HCT116 (cell line): ENCODE results near the gene SAA1. TPM values are rescaled to one million over a fixed set of nuclear protein-coding genes. Genes with fewer than 3 reads are reported as not detected.

Source experiments
- ATAC-seq: fragments of 200-7000 bp; cut with Tn5 transposase; 2 replicates; pipeline ENCODE4 v1.9.1; 2020; ENCODE audit warnings: mild to moderate bottlenecking, moderate library complexity
- BruUV-seq: library from RNA; stranded (reverse); fragments of 400-500 nt; replicated peaks from 2 replicates; lab custom pipeline; 2021; lab: Mats Ljungman, UMichigan
- CTCF ChIA-PET: fragments of 300-600 bp; sonication (Branson Sonifier 250); formaldehyde crosslinking; loops from one replicate; lab custom pipeline; 2021; ENCODE audit warnings: antibody characterized with exemption; lab: Charles Lee
- POLR2A ChIA-PET: fragments of 300-600, 350-600 bp; sonication (Branson Sonifier 250); formaldehyde crosslinking; loops from one replicate; lab custom pipeline; 2021; ENCODE audit warnings: antibody characterized with exemption; lab: Charles Lee
- RAD21 ChIA-PET, 2 experiments: fragments of 300-600 bp; sonication (Branson Sonifier 250); formaldehyde crosslinking; loops; one replicate each; lab custom pipeline; 2023; ENCODE audit warnings: low total read pairs in 2 of 2; ENCODE audit not compliant: uncharacterized antibody in 2 of 2, unreplicated experiment in 2 of 2, low non-redundant PET in 1 of 2; lab: Charles Lee
- DNase-seq: peaks from one replicate; pipeline ENCODE4 v3.0.0-alpha.2; 2010; ENCODE audit warnings: low read depth, low spot score
- H2AFZ ChIP-seq: fragments of 200-600 bp; shearing (Covaris generic), sonication (generic); 2 replicates; pipeline ENCODE4 v1.6.1; 2017; ENCODE audit warnings: low read depth, mixed run types, mixed read lengths, antibody characterized with exemption, low read length; ENCODE audit not compliant: poor library complexity, severe bottlenecking
- H3K27ac ChIP-seq: 2 replicates; pipeline ENCODE4 v1.5.1; 2012; ENCODE audit warnings: low read depth, low read length
- H3K27me3 ChIP-seq: fragments of 200-600 bp; sonication (generic); 2 replicates; pipeline ENCODE4 v1.6.1; 2016; ENCODE audit warnings: mixed run types, low read length, mixed read lengths; ENCODE audit not compliant: insufficient read depth
- H3K36me3 ChIP-seq, 2 experiments: fragments of 200-500 bp in 1 of 2; fragments of 200-600 bp in 1 of 2; sonication (Bioruptor generic) in 1 of 2; sonication (generic) in 1 of 2; 2 replicates each; pipeline versions ENCODE4 v1.5.1 to v1.6.1; 2014 to 2016; ENCODE audit warnings: low read length in 2 of 2, inconsistent platforms in 1 of 2, mixed read lengths in 1 of 2, mixed run types in 1 of 2; ENCODE audit not compliant: insufficient read depth in 2 of 2, control insufficient read depth in 1 of 2
- H3K4me1 ChIP-seq, 2 experiments: fragments of 200-600 bp in 1 of 2; sonication (generic) in 1 of 2; 2 replicates each; pipeline versions ENCODE4 v1.5.1 to v1.6.1; 2012 to 2017; ENCODE audit warnings: low read length in 2 of 2, inconsistent platforms in 1 of 2, mild to moderate bottlenecking in 1 of 2, mixed read lengths in 1 of 2, mixed run types in 1 of 2, moderate library complexity in 1 of 2; ENCODE audit not compliant: insufficient read depth in 2 of 2, control insufficient read depth in 1 of 2
- H3K4me2 ChIP-seq: fragments of 200-600 bp; sonication (generic); 2 replicates; pipeline ENCODE4 v1.6.1; 2017; ENCODE audit warnings: mixed run types, low read length, mixed read lengths
- H3K4me3 ChIP-seq, 2 experiments: fragments of 200-600 bp in 1 of 2; sonication (generic) in 1 of 2; replicated peaks in 1 of 2; 2 replicates each; pipeline ENCODE4 v1.5.1; 2011 to 2016; ENCODE audit warnings: low read length in 2 of 2, control low read depth in 1 of 2, low read depth in 1 of 2, mild to moderate bottlenecking in 1 of 2, mixed read lengths in 1 of 2, mixed run types in 1 of 2
- H3K79me2 ChIP-seq: fragments of 200-600 bp; sonication (generic); 2 replicates; pipeline ENCODE4 v1.6.1; 2017; ENCODE audit warnings: mild to moderate bottlenecking, mixed run types, low read length, moderate library complexity, mixed read lengths; ENCODE audit not compliant: insufficient read depth
- H3K9ac ChIP-seq: fragments of 200-600 bp; sonication (generic); 2 replicates; pipeline ENCODE4 v1.6.1; 2016; ENCODE audit warnings: low read length, mixed read lengths
- H3K9me2 ChIP-seq: fragments of 200-600 bp; sonication (generic), shearing (Covaris generic); 2 replicates; pipeline ENCODE4 v1.6.1; 2017; ENCODE audit warnings: mixed run types, mild to moderate bottlenecking, moderate library complexity; ENCODE audit not compliant: insufficient read depth
- H3K9me3 ChIP-seq, 2 experiments: fragments of 200-500 bp in 1 of 2; fragments of 200-600 bp in 1 of 2; sonication (Bioruptor generic) in 1 of 2; sonication (generic) in 1 of 2; 2 replicates each; pipeline ENCODE4 v1.6.1; 2014 to 2017; ENCODE audit warnings: low read length in 2 of 2, mixed read lengths in 2 of 2, inconsistent platforms in 1 of 2, low read depth in 1 of 2, mild to moderate bottlenecking in 1 of 2, mixed run types in 1 of 2, moderate library complexity in 1 of 2; ENCODE audit not compliant: control insufficient read depth in 1 of 2, insufficient read depth in 1 of 2
- H4K20me1 ChIP-seq: fragments of 200-600 bp; sonication (generic), shearing (Covaris generic); 2 replicates; pipeline ENCODE4 v1.6.1; 2017; ENCODE audit warnings: mixed run types, mild to moderate bottlenecking, moderate library complexity; ENCODE audit not compliant: insufficient read depth
- CBX3 ChIP-seq: IDR thresholded peaks from 2 replicates; pipeline ENCODE4 v1.6.1; 2012; ENCODE audit warnings: low read depth
- EZH2 ChIP-seq: fragments of 200-600 bp; sonication (generic); IDR thresholded peaks from 2 replicates; pipeline ENCODE4 v1.6.1; 2017; ENCODE audit warnings: antibody characterized with exemption, mixed run types
- FOSL1 ChIP-seq: IDR thresholded peaks from 2 replicates; pipeline ENCODE4 v1.6.1; 2012; ENCODE audit warnings: low read depth
- JUND ChIP-seq: IDR thresholded peaks from 2 replicates; pipeline ENCODE4 v1.6.1; 2012
- POLR2A ChIP-seq: IDR thresholded peaks from 2 replicates; pipeline ENCODE4 v1.7.0; 2011; ENCODE audit warnings: borderline replicate concordance; ENCODE audit not compliant: insufficient read depth, insufficient read length; ENCODE audit errors: extremely low read depth
- REST ChIP-seq: IDR thresholded peaks from 2 replicates; pipeline ENCODE4 v1.6.1; 2012; ENCODE audit warnings: low read depth
- SRF ChIP-seq: IDR thresholded peaks from 2 replicates; pipeline ENCODE4 v1.6.1; 2012; ENCODE audit warnings: low read depth
- YY1 ChIP-seq: IDR thresholded peaks from 2 replicates; pipeline ENCODE4 v1.6.1; 2011; ENCODE audit warnings: low read length, low read depth, moderate library complexity, mild to moderate bottlenecking; ENCODE audit not compliant: insufficient replicate concordance; ENCODE audit errors: extremely low read depth
- ZFX ChIP-seq: fragments of 450-650 bp; IDR thresholded peaks from 2 replicates; pipeline ENCODE4 v1.6.1; 2017
- ZNF274 ChIP-seq: fragments of 200-500 bp; sonication (Bioruptor generic); IDR thresholded peaks from 2 replicates; pipeline ENCODE4 v1.6.1; 2014; ENCODE audit warnings: mild to moderate bottlenecking, low read depth, low read length, inconsistent platforms
- intact Hi-C: fragments of 100-400 bp; cut with micrococcal nuclease; formaldehyde crosslinking; loops from 2 replicates; pipeline ENCODE4 v1.10.0; 2022
- total RNA-seq: library from RNA; stranded (reverse); gene quantifications from one replicate; pipeline ENCODE4 v1.2.1, GENCODE V29; 2021; ENCODE audit not compliant: unreplicated experiment
- TF ChIP-seq, protein P1 (sequence below): IDR thresholded peaks from 2 replicates; pipeline ENCODE4 v1.6.1; 2012
- TF ChIP-seq, protein P2 (sequence below): IDR thresholded peaks from 2 replicates; pipeline ENCODE4 v1.6.1; 2012
- TF ChIP-seq, protein P3 (sequence below): IDR thresholded peaks from 2 replicates; pipeline ENCODE4 v1.6.1; 2011; ENCODE audit warnings: mild to moderate bottlenecking, low read length, moderate library complexity; ENCODE audit not compliant: insufficient replicate concordance; ENCODE audit errors: extremely low read depth

SAA1 gene
- total RNA-seq, 1 experiment from 2014 or later, result 8.6 TPM

DNA sequence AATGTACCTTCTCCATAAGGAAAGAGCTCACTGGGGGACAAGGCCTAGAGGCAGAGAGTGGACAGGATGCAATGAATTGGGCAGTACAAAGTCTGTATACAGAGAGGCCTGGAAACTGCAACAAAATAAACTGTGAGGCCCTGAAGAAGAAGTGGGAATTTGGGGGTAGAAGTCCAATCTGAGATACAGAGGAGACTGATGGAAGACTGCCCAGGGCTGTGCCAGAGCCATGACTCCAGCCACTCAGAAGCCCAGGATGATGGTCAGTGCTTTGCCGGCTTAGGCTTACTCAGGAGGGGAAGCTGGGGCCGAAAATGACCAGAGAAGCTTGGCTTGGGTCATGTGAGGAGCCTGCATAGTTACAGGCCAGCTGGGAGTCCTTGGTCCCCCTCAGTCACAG is 35.2 kb upstream of the SAA1 start:
- ChIA-PET POLR2A (no interaction called here), RAD21 (no interaction called here), CTCF (interaction anchor here (1.2 kb wide), 1 partner anchor 13 kb away, joined by 6 read pairs; no protein-coding TSS in a partner anchor)
- no peaks in the 10 kb centered on the region for H3K4me1 ChIP-seq
- H3K79me2 ChIP-seq, result no peaks in the 10 kb centered on the region
- no peak for DNase-seq
- H3K4me2 ChIP-seq, result no peak overlapping the region
- ATAC-seq, result no peak
- peaks cover 8% of the 10 kb centered on the region; the same call in 1 of the 2 replicates for H3K27me3 ChIP-seq
- no peak for TF ChIP-seq ZNF274
- TF ChIP-seq FOSL1, result no peak
- no peak for TF ChIP-seq EZH2
- TF ChIP-seq, protein P1, sequence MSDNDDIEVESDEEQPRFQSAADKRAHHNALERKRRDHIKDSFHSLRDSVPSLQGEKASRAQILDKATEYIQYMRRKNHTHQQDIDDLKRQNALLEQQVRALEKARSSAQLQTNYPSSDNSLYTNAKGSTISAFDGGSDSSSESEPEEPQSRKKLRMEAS, result no peak
- TF ChIP-seq, protein P2, sequence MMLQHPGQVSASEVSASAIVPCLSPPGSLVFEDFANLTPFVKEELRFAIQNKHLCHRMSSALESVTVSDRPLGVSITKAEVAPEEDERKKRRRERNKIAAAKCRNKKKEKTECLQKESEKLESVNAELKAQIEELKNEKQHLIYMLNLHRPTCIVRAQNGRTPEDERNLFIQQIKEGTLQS, result no peak
- TF ChIP-seq REST, result no peak
- no peak for TF ChIP-seq ZFX
- TF ChIP-seq SRF, result no peak
- TF ChIP-seq YY1, result no peak
- no peak for TF ChIP-seq POLR2A
- TF ChIP-seq JUND, result no peak
- no peak for TF ChIP-seq CBX3
- TF ChIP-seq, protein P3, sequence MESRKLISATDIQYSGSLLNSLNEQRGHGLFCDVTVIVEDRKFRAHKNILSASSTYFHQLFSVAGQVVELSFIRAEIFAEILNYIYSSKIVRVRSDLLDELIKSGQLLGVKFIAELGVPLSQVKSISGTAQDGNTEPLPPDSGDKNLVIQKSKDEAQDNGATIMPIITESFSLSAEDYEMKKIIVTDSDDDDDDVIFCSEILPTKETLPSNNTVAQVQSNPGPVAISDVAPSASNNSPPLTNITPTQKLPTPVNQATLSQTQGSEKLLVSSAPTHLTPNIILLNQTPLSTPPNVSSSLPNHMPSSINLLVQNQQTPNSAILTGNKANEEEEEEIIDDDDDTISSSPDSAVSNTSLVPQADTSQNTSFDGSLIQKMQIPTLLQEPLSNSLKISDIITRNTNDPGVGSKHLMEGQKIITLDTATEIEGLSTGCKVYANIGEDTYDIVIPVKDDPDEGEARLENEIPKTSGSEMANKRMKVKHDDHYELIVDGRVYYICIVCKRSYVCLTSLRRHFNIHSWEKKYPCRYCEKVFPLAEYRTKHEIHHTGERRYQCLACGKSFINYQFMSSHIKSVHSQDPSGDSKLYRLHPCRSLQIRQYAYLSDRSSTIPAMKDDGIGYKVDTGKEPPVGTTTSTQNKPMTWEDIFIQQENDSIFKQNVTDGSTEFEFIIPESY, result no peak
- no peaks in the 10 kb centered on the region for H4K20me1 ChIP-seq
- intact Hi-C loops, result no loop called here
- no peak overlapping the region for H2AFZ ChIP-seq
- no peak overlapping the region for H3K9ac ChIP-seq
- H3K4me3 ChIP-seq, result no peak overlapping the region
- no peaks in the 10 kb centered on the region for H3K36me3 ChIP-seq
- H3K27ac ChIP-seq, result no peak overlapping the region
- H3K9me2 ChIP-seq, result no peaks in the 10 kb centered on the region
- H3K9me3 ChIP-seq, result no peaks in the 10 kb centered on the region
- no TSS peak for BruUV-seq
